Fibroblast of peridontal ligament (primary cell): Measurements from ENCODE around the gene PTPRN.
A peak's percentile ranks its signal among the peaks of the same experiment; 100 is the strongest.

ENCODE experiments used
- DNase-seq: peaks from one replicate; pipeline ENCODE4 v3.0.0-alpha.2; 2010; ENCODE audit errors: extremely low read depth

The PTPRN gene

DNA sequence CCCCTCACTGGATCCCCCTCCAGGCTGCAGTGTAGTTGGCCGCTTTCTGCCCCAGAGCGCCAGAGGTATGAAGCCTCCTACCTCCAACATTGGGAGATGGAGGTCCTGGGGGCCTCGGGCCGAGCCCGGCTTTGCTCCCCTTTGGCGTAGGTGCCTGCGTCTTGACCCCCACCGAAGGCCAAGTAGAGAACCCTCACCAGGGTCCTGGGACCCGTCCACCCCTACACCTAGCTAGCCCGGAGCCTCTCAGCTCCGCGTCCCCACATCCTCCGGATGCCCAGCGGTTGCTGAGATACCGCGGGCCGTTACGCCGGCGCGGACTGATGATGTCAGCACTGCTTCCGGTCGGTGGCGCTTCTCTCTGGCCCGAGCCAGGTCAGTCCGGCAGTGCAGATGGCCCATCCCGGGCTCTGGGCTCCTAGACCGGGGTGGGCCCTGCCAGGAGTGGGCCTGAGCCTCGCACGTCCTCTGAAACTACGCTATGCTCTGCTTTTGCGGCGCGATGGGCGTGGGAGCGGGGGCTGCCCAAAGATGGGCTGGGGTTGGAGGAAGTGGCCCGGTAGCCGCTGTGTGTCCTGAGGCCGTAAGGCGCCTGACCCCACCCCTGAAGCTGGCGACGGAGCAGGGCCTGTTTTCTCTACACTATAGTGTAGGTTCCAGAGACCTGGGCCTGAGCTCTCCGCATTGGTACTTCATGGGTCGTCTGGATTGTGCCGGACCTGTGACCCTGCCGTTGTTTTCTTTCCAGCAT lies 63.9 kb downstream of the PTPRN start, which contains the start of the genes GLB1L and STK16:
TSS of gene GLB1L (minus strand) at position 297 of the 751 bp plus-strand sequence. CDS start 1,871 bp downstream, outside the sequence.
TSS of gene STK16 (plus strand) at position 332 of the 751 bp plus-strand sequence. CDS start 521 bp downstream, outside the sequence.
- peak; percentile 93 for DNase-seq

DNA sequence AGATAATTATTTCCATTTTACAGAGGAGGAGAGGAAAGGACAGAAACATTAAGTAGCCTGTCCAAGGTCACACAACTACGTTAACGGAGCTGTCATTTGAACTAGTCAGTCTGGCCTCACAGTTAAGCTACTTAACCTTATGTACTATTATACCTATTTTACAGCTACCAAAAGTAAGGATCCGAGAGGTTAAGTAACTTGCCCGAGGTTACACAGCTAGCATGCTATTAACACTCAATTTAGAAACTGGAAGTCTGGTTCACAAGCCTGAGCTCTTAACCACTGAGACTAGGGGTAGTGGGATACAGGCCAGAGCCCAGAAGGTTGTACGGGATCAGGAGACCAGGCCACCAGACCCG lies 64.4 kb downstream of the PTPRN start:
- DNase-seq = no peak

DNA sequence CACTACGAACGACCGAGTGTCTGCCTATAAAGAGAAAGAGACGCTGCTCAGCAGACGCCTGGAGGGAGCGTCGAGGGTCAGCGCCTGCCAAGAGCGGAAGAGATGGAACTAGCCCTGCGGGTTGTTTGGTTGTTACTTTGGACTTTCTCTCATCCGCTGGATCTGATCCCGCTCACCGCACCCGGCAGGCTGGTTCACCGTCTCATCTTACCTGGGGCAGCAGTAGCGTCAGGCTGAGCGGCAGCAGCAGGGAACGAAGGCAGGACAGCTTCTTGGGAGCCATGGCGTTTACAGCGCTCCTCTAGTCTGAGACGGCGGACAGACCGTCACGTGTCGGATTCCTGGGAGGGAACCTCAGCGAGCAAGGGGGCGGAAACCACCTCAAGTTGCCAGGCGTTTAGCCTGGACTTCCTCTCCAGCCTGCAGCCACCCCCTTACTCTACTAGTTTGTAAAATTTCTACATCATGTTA lies 65.9 kb downstream of the PTPRN start:
- DNase-seq = no peak
